Heart left ventricle (tissue), 13 donors: Measurements from ENCODE around the gene MUC2.

ENCODE experiments used
- CTCF ChIP-seq, 12 donors: fragments of 200-600 bp; sonication (generic) in 4 of 12; IDR thresholded peaks; one replicate each; pipeline versions ENCODE4 v1.5.0 to v1.8.0; 2018 to 2022; ENCODE audit warnings: antibody characterized with exemption in 12 of 12, mild to moderate bottlenecking in 5 of 12
- POLR2A ChIP-seq, 2 donors: fragments of 450-650 bp; IDR thresholded peaks; one replicate each; pipeline ENCODE4 v1.6.1; 2017; ENCODE audit warnings: antibody characterized with exemption in 2 of 2, mild to moderate bottlenecking in 2 of 2, moderate library complexity in 2 of 2
- donor health status: ischemic (EF 13 %, LVEDD 7.1; RV severe dilation, severe dysfunction).
- donor health status: DM: no; HTN: yes; CAD: no.
- donor health status: DM: no; HTN: no; CAD: no.
- donor health status: ischemic (EF 25% LVEDD 6.9; RV normal size, moderate dysfunction).
- donor health status: ischemic (EF 25% LVEDD 5.7; RV mildly dilated, moderate dysfunction).
- donor health status: ischemic (EF 35%, LVEDD 5.7; RV mildly dilated, moderate dysfunction).
- donor health status: nonischemic (EF 11% LVEDD 7.7; RV severe dilation, severe dysfunction).
- donor health status: DM: yes; HTN: yes; CAD: no.
- donor health status: PGD.
- donor health status: ischemic (EF 29% LVEDD 5.4; RV normal size, mild dysfunction).
- donor health status: nonischemic (EF 23%, LVEDD 6.1; RV moderate dilation, normal function).

- TF ChIP-seq CTCF (IDR thresholded peaks at IDR 0.05) (no peak), POLR2A (IDR thresholded peaks at IDR 0.05) (no peak)
Measured at GRCh38 chr11:1113405-1114201, 38.9 kb downstream of the MUC2 start.
